SK-N-SH (cell line): Measurements from ENCODE around the gene KLK12. TPM values are rescaled to one million over a fixed set of nuclear protein-coding genes. Genes with fewer than 3 reads are reported as not detected.

Experiments used
- CTCF ChIA-PET: fragments of 300-600, 350-600 bp; formaldehyde crosslinking; extraction: SDS; loops from one replicate; lab custom pipeline; 2021; lab: Yijun Ruan, JAX
- POLR2A ChIA-PET: fragments of 350-600 bp; sonication (Branson Sonifier 250); formaldehyde crosslinking; extraction: SDS; loops from one replicate; lab custom pipeline; 2020; ENCODE audit warnings: antibody characterized with exemption, inconsistent platforms; lab: Yijun Ruan, JAX
- DNase-seq: peaks from one replicate; pipeline ENCODE4 v3.0.0; 2012
- H2AFZ ChIP-seq: fragments of 200-600 bp; sonication (generic); 2 replicates; pipeline ENCODE4 v1.8.1; 2016; ENCODE audit warnings: antibody characterized with exemption, mild to moderate bottlenecking, low read depth
- H3F3A ChIP-seq: fragments of 200-600 bp; sonication (generic); replicated peaks from 2 replicates; pipeline ENCODE3; 2016; ENCODE audit warnings: antibody characterized with exemption, mild to moderate bottlenecking; ENCODE audit not compliant: insufficient read depth
- H3K27ac ChIP-seq, 2 experiments: fragments of 200-500 bp in 1 of 2; fragments of 200-600 bp in 1 of 2; sonication (Bioruptor generic) in 1 of 2; sonication (generic), shearing (Covaris generic) in 1 of 2; 2 replicates each; pipeline versions ENCODE4 v1.5.1 to v1.6.1; 2014 to 2016; ENCODE audit warnings: low read depth in 2 of 2, inconsistent platforms in 1 of 2, low read length in 1 of 2, mild to moderate bottlenecking in 1 of 2, mixed read lengths in 1 of 2
- H3K27me3 ChIP-seq: fragments of 200-600 bp; sonication (generic), shearing (Covaris generic); 2 replicates; pipeline ENCODE4 v1.6.1; 2016; ENCODE audit warnings: mixed run types; ENCODE audit not compliant: insufficient read depth
- H3K36me3 ChIP-seq, 2 experiments: fragments of 200-500 bp in 1 of 2; fragments of 200-600 bp in 1 of 2; sonication (Bioruptor generic) in 1 of 2; sonication (generic) in 1 of 2; replicated peaks in 1 of 2; 2 replicates each; pipeline versions ENCODE3 to v1.5.1; 2014 to 2016; ENCODE audit warnings: low read length in 1 of 2, mild to moderate bottlenecking in 1 of 2; ENCODE audit not compliant: insufficient read depth in 2 of 2, control insufficient read depth in 1 of 2
- H3K4me1 ChIP-seq, 2 experiments: fragments of 200-500 bp in 1 of 2; fragments of 200-600 bp in 1 of 2; sonication (Bioruptor generic) in 1 of 2; sonication (generic), shearing (Covaris generic) in 1 of 2; 2 replicates each; pipeline versions ENCODE4 v1.5.1 to v1.6.1; 2014 to 2016; ENCODE audit warnings: low read depth in 1 of 2, low read length in 1 of 2, mixed run types in 1 of 2; ENCODE audit not compliant: insufficient read depth in 2 of 2, control insufficient read depth in 1 of 2
- H3K4me2 ChIP-seq: fragments of 200-600 bp; sonication (generic), shearing (Covaris generic); 2 replicates; pipeline ENCODE4 v1.6.1; 2017; ENCODE audit warnings: mixed run types
- H3K4me3 ChIP-seq, 2 experiments: fragments of 200-500 bp in 1 of 2; fragments of 200-600 bp in 1 of 2; sonication (Bioruptor generic) in 1 of 2; sonication (generic), shearing (Covaris generic) in 1 of 2; 2 replicates each; pipeline versions ENCODE4 v1.5.1 to v1.8.1; 2014 to 2016; ENCODE audit warnings: low read depth in 2 of 2, inconsistent platforms in 1 of 2, low read length in 1 of 2, mild to moderate bottlenecking in 1 of 2, mixed read lengths in 1 of 2, moderate library complexity in 1 of 2
- H3K79me2 ChIP-seq: fragments of 200-600 bp; sonication (generic); 2 replicates; pipeline ENCODE4 v1.8.1; 2017; ENCODE audit warnings: mild to moderate bottlenecking; ENCODE audit not compliant: insufficient read depth
- H3K9ac ChIP-seq: fragments of 200-600 bp; sonication (generic); 2 replicates; pipeline ENCODE4 v1.6.1; 2017; ENCODE audit warnings: mixed run types
- H3K9me2 ChIP-seq: fragments of 200-600 bp; sonication (generic); 2 replicates; pipeline ENCODE4 v1.6.1; 2017; ENCODE audit warnings: mixed run types
- H3K9me3 ChIP-seq: fragments of 200-600 bp; sonication (generic); 2 replicates; pipeline ENCODE4 v1.6.1; 2017; ENCODE audit warnings: mixed run types, mild to moderate bottlenecking, moderate library complexity
- H4K20me1 ChIP-seq: fragments of 200-600 bp; sonication (generic); 2 replicates; pipeline ENCODE4 v1.6.1; 2017; ENCODE audit warnings: mild to moderate bottlenecking, mixed run types; ENCODE audit not compliant: insufficient read depth
- CTCF ChIP-seq: fragments of 200-600 bp; sonication (generic); IDR thresholded peaks from 2 replicates; pipeline ENCODE4 v1.6.1; 2017; ENCODE audit warnings: antibody characterized with exemption, mild to moderate bottlenecking, moderate library complexity
- EZH2phosphoT487 ChIP-seq: fragments of 200-600 bp; sonication (generic); IDR thresholded peaks from 2 replicates; pipeline ENCODE4 v1.6.1; 2017; ENCODE audit warnings: low read depth, mixed run types, mild to moderate bottlenecking, antibody characterized with exemption, moderate library complexity, borderline replicate concordance
- FOSL2 ChIP-seq: IDR thresholded peaks from 2 replicates; pipeline ENCODE4 v1.4.0; 2012; ENCODE audit warnings: low read depth, mild to moderate bottlenecking, moderate library complexity, borderline replicate concordance
- FOXJ3 ChIP-seq: sonication (generic); formaldehyde crosslinking; IDR thresholded peaks from 2 replicates; pipeline ENCODE4 v1.5.1; 2020; ENCODE audit warnings: mild to moderate bottlenecking, missing genetic modification reagents
- POLR2AphosphoS5 ChIP-seq: IDR thresholded peaks from 2 replicates; pipeline ENCODE4 v1.6.1; 2012; ENCODE audit warnings: low read depth, low read length
- RXRA ChIP-seq: IDR thresholded peaks from 2 replicates; pipeline ENCODE4 v1.4.0; 2012; ENCODE audit warnings: low read depth, mild to moderate bottlenecking, borderline replicate concordance
- SMC3 ChIP-seq: IDR thresholded peaks from 2 replicates; pipeline ENCODE4 v1.6.1; 2012; ENCODE audit warnings: low read depth, low read length, improper control_type of control experiment
- TEAD4 ChIP-seq: IDR thresholded peaks from 2 replicates; pipeline ENCODE4 v1.4.0; 2012; ENCODE audit warnings: mild to moderate bottlenecking, borderline replicate concordance; ENCODE audit not compliant: insufficient read depth
- WGBS: methylation state at CpG from one replicate; pipeline ENCODE4 v1.1.6; 2017; ENCODE audit warnings: low lambda C conversion rate; 5-methylcytosine and 5-hydroxymethylcytosine counted together
- polyA plus RNA-seq, 3 experiments: library from polyadenylated mRNA; depleted of rRNA; stranded (reverse); fragments of >200 nt; gene quantifications; 2 replicates each; pipeline ENCODE4 v1.2.3, GENCODE V29; 2012
- TF ChIP-seq, protein P1 (sequence below): IDR thresholded peaks from 2 replicates; pipeline ENCODE4 v1.4.0; 2012; ENCODE audit warnings: low read depth, borderline replicate concordance
- TF ChIP-seq, protein P2 (sequence below): IDR thresholded peaks from 2 replicates; pipeline ENCODE4 v1.6.1; 2012; ENCODE audit warnings: mild to moderate bottlenecking, low read depth, low read length, moderate library complexity
- TF ChIP-seq, protein P3 (sequence below): fragments of 150-350 bp; IDR thresholded peaks from 2 replicates; pipeline ENCODE4 v1.6.1; 2017; ENCODE audit warnings: antibody characterized with exemption, low read length, low read depth, borderline replicate concordance

Gene KLK12
- polyA plus RNA-seq, 1 of the 3 experiments (the other 2 are of a cell fraction) = not detected

DNA sequence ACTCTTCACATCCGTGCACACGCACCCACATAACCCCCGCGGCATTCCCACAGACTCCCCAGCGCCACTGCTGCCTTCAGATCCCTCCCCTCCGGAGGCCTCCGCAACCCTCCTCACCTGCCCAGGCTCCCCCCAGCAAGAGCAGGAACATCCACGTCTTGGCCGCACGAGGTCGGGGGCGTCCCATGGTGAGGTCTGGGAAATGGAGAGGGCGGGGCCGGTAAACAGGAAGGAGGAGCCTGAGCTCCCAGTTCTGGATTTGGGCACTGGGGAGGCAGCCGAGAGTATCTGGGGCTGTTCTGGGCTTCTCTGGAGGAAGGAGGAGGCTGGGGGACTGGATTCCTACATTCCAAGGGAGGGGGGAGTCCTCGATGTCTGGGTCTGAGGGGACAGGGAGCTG lies 33.8 kb downstream of the KLK12 start:
- Histone ChIP-seq H3K4me3 (no peak overlapping the region), H3K27ac (no peak overlapping the region), H3K9me3 (no peaks in the 10 kb centered on the region), H3K36me3 (no peaks in the 10 kb centered on the region), H3F3A (no peaks in the 10 kb centered on the region), H3K79me2 (no peaks in the 10 kb centered on the region), H3K27me3 (peaks cover 20% of the 10 kb centered on the region; the same call in 1 of the 2 replicates), H2AFZ (no peak overlapping the region), H3K4me2 (no peak overlapping the region), H4K20me1 (no peaks in the 10 kb centered on the region), H3K9me2 (no peaks in the 10 kb centered on the region), H3K9ac (no peak overlapping the region), H3K4me1 (no peaks in the 10 kb centered on the region)
- DNase-seq = no peak
- no peak for TF ChIP-seq SMC3
- no peak for TF ChIP-seq FOXJ3 (CRISPR knock-in tag)
- TF ChIP-seq RXRA = no peak
- TF ChIP-seq, protein P1, sequence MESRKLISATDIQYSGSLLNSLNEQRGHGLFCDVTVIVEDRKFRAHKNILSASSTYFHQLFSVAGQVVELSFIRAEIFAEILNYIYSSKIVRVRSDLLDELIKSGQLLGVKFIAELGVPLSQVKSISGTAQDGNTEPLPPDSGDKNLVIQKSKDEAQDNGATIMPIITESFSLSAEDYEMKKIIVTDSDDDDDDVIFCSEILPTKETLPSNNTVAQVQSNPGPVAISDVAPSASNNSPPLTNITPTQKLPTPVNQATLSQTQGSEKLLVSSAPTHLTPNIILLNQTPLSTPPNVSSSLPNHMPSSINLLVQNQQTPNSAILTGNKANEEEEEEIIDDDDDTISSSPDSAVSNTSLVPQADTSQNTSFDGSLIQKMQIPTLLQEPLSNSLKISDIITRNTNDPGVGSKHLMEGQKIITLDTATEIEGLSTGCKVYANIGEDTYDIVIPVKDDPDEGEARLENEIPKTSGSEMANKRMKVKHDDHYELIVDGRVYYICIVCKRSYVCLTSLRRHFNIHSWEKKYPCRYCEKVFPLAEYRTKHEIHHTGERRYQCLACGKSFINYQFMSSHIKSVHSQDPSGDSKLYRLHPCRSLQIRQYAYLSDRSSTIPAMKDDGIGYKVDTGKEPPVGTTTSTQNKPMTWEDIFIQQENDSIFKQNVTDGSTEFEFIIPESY = no peak
- no peak for TF ChIP-seq FOSL2
- TF ChIP-seq POLR2AphosphoS5 = no peak
- no peak for TF ChIP-seq TEAD4
- no peak for TF ChIP-seq EZH2phosphoT487
- no peak for TF ChIP-seq CTCF
- TF ChIP-seq, protein P2, sequence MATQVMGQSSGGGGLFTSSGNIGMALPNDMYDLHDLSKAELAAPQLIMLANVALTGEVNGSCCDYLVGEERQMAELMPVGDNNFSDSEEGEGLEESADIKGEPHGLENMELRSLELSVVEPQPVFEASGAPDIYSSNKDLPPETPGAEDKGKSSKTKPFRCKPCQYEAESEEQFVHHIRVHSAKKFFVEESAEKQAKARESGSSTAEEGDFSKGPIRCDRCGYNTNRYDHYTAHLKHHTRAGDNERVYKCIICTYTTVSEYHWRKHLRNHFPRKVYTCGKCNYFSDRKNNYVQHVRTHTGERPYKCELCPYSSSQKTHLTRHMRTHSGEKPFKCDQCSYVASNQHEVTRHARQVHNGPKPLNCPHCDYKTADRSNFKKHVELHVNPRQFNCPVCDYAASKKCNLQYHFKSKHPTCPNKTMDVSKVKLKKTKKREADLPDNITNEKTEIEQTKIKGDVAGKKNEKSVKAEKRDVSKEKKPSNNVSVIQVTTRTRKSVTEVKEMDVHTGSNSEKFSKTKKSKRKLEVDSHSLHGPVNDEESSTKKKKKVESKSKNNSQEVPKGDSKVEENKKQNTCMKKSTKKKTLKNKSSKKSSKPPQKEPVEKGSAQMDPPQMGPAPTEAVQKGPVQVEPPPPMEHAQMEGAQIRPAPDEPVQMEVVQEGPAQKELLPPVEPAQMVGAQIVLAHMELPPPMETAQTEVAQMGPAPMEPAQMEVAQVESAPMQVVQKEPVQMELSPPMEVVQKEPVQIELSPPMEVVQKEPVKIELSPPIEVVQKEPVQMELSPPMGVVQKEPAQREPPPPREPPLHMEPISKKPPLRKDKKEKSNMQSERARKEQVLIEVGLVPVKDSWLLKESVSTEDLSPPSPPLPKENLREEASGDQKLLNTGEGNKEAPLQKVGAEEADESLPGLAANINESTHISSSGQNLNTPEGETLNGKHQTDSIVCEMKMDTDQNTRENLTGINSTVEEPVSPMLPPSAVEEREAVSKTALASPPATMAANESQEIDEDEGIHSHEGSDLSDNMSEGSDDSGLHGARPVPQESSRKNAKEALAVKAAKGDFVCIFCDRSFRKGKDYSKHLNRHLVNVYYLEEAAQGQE = no peak
- TF ChIP-seq, protein P3, sequence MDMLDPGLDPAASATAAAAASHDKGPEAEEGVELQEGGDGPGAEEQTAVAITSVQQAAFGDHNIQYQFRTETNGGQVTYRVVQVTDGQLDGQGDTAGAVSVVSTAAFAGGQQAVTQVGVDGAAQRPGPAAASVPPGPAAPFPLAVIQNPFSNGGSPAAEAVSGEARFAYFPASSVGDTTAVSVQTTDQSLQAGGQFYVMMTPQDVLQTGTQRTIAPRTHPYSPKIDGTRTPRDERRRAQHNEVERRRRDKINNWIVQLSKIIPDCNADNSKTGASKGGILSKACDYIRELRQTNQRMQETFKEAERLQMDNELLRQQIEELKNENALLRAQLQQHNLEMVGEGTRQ = no peak
- POLR2A ChIA-PET = no interaction called here
- CTCF ChIA-PET = interaction anchor here (0.8 kb wide), 1 partner anchor 16 kb away, joined by 3 read pairs; no protein-coding TSS in a partner anchor
- 27% methylated on average over 16 of the region's 16 CpGs for WGBS
